Left lung (tissue), 10 donors: ENCODE measurements around the gene BRAP. TPM values are rescaled to one million over a fixed set of nuclear protein-coding genes. Genes with fewer than 3 reads are reported as not detected.

ENCODE experiments used
- ATAC-seq: fragments of 200-7000 bp; cut with Tn5 transposase; one replicate; pipeline ENCODE4 v1.9.1; 2020; ENCODE audit warnings: moderate library complexity
- DNase-seq, 4 donors: peaks; one replicate each; pipeline ENCODE4 v3.0.0-alpha.2; 2013 to 2020
- H3K27ac ChIP-seq, 2 donors: fragments of 200-600 bp; sonication (generic) in 1 of 2; one replicate each; pipeline versions ENCODE4 v1.5.0 to v1.8.0; 2020 to 2021
- H3K27me3 ChIP-seq, 2 donors: fragments of 200-600 bp; sonication (generic) in 1 of 2; one replicate each; pipeline versions ENCODE4 v1.5.0 to v1.8.0; 2020 to 2021
- H3K36me3 ChIP-seq, 2 donors: fragments of 200-600 bp; sonication (generic) in 1 of 2; one replicate each; pipeline versions ENCODE4 v1.5.0 to v1.8.0; 2020 to 2021
- H3K4me1 ChIP-seq, 2 donors: fragments of 200-600 bp; one replicate each; pipeline ENCODE4 v1.8.0; 2021
- H3K4me3 ChIP-seq, 2 donors: fragments of 200-600 bp; sonication (generic) in 1 of 2; one replicate each; pipeline versions ENCODE4 v1.5.0 to v1.8.0; 2020 to 2021; ENCODE audit warnings: mild to moderate bottlenecking in 1 of 2
- H3K9me3 ChIP-seq, 2 donors: fragments of 200-600 bp; sonication (generic) in 1 of 2; one replicate each; pipeline versions ENCODE4 v1.5.0 to v1.8.0; 2020 to 2021
- CTCF ChIP-seq, 2 donors: fragments of 200-600 bp; sonication (generic) in 1 of 2; IDR thresholded peaks; one replicate each; pipeline versions ENCODE4 v1.5.0 to v1.8.0; 2021; ENCODE audit warnings: antibody characterized with exemption in 2 of 2
- intact Hi-C, 2 donors: fragments of 100-400 bp; cut with DNase I; formaldehyde crosslinking; loops; one replicate each; pipeline versions ENCODE4 v1.11.2 to v1.14.2; 2022
- polyA plus RNA-seq, 6 donors: library from polyadenylated mRNA; unstranded; fragments of 120-200 nt; gene quantifications; one replicate each; pipeline ENCODE4 v1.2.1, GENCODE V29; 2013; ENCODE audit not compliant: insufficient read length in 6 of 6
- total RNA-seq, 2 donors: library from RNA; stranded (reverse); fragmentation: NEBNext Ultra II Directional; extraction: Animal tissue kit (Norgen Biotek cat#: 25700); gene quantifications; one replicate each; pipeline ENCODE4 v1.2.1, GENCODE V29; 2021
- donor health status: DM: no; HTN: yes; CAD: no.
- donor health status: DM: no; HTN: no; CAD: no.

BRAP gene
- total and polyA plus RNA-seq, 8 donors: 15.2 to 20.1 (median 18.2) TPM

GRCh38 chr12:111677186-111677585 is 8.6 kb downstream of the BRAP start:
- no peaks in the 10 kb centered on the region for H3K4me1 ChIP-seq
- H3K27ac ChIP-seq: no peak overlapping the region
- no peak overlapping the region for H3K4me3 ChIP-seq
- intact Hi-C loops: no loop called here
- DNase-seq: no peak
- no peak for ATAC-seq
- H3K36me3 ChIP-seq: peaks cover 0 to 98% of the 10 kb centered on the region in 2 donors
- H3K9me3 ChIP-seq: no peaks in the 10 kb centered on the region
- no peaks in the 10 kb centered on the region for H3K27me3 ChIP-seq
- TF ChIP-seq CTCF (IDR thresholded peaks at IDR 0.05): no peak

- intact Hi-C loops: no loop called here
- H3K9me3 ChIP-seq: no peaks in the 10 kb centered on the region
- DNase-seq: peak in 1 of 4 donors; percentile 22
- peaks cover 0 to 98% of the 10 kb centered on the region in 2 donors for H3K36me3 ChIP-seq
- peak; percentile 19 to 38 for TF ChIP-seq CTCF (IDR thresholded peaks at IDR 0.05)
- no peak overlapping the region for H3K4me3 ChIP-seq
- no peaks in the 10 kb centered on the region for H3K27me3 ChIP-seq
- H3K27ac ChIP-seq: no peak overlapping the region
- no peaks in the 10 kb centered on the region for H3K4me1 ChIP-seq
- peak; percentile 57 for ATAC-seq
Observed at GRCh38 chr12:111673503-111673902, 12.3 kb downstream of the BRAP start.

GRCh38 chr12:111672822-111673381 is 12.9 kb downstream of the BRAP start:
- H3K4me1 ChIP-seq: no peaks in the 10 kb centered on the region
- no peak for DNase-seq
- intact Hi-C loops: no loop called here
- H3K4me3 ChIP-seq: no peak overlapping the region
- H3K27me3 ChIP-seq: no peaks in the 10 kb centered on the region
- H3K9me3 ChIP-seq: no peaks in the 10 kb centered on the region
- H3K36me3 ChIP-seq: peaks cover 0 to 98% of the 10 kb centered on the region in 2 donors
- H3K27ac ChIP-seq: peak overlapping the region in 1 of 2 donors; percentile 41
- TF ChIP-seq CTCF (IDR thresholded peaks at IDR 0.05): no peak
- ATAC-seq: peak; percentile 89

GRCh38 chr12:111664961-111665865 is 20.5 kb downstream of the BRAP start:
- intact Hi-C loops: no loop called here
- TF ChIP-seq CTCF (IDR thresholded peaks at IDR 0.05): no peak
- DNase-seq (no peak), ATAC-seq (no peak)
- H3K4me1 ChIP-seq: no peaks in the 10 kb centered on the region
- no peaks in the 10 kb centered on the region for H3K27me3 ChIP-seq
- H3K4me3 ChIP-seq: no peak overlapping the region
- no peak overlapping the region for H3K27ac ChIP-seq
- H3K9me3 ChIP-seq: no peaks in the 10 kb centered on the region
- peaks cover 0 to 98% of the 10 kb centered on the region in 2 donors for H3K36me3 ChIP-seq

GRCh38 chr12:111664499-111664898 is 21.3 kb downstream of the BRAP start:
- no peak overlapping the region for H3K4me3 ChIP-seq
- no peaks in the 10 kb centered on the region for H3K4me1 ChIP-seq
- no peak for ATAC-seq
- peaks cover 0 to 98% of the 10 kb centered on the region in 2 donors for H3K36me3 ChIP-seq
- TF ChIP-seq CTCF (IDR thresholded peaks at IDR 0.05): no peak
- H3K27ac ChIP-seq: no peak overlapping the region
- intact Hi-C loops: no loop called here
- no peaks in the 10 kb centered on the region for H3K9me3 ChIP-seq
- H3K27me3 ChIP-seq: no peaks in the 10 kb centered on the region
- no peak for DNase-seq
